ENCODE measurements around the gene PLA2G4E. TPM values are rescaled to one million over a fixed set of nuclear protein-coding genes. Genes with fewer than 3 reads are reported as not detected.

The PLA2G4E gene
- total RNA-seq, 6 donors from 2014 or later = 0.13 to 5.2 (median 1.1) TPM; not detected in 2

GRCh38 chr15:41939986-41940385 lies 80.9 kb downstream of the PLA2G4E start:
- Histone ChIP-seq H3K4me1 (peaks cover 29 to 50% (median 33%) of the 10 kb centered on the region in 4 donors), H3K27ac (peak overlapping the region in 2 of 4 donors; percentile 3 to 44), H3K27me3 (no peaks in the 10 kb centered on the region), H3K4me3 (no peak overlapping the region), H3K9me3 (no peaks in the 10 kb centered on the region), H3K36me3 (peaks cover 0 to 35% (median 12%) of the 10 kb centered on the region in 4 donors)
- DNase-seq = no peak
- ATAC-seq (ENCODE audit: low FRiP score in 2 of 2) = no peak
- WGBS, 2 donors = 77 to 91% methylated on average over 9 of the region's 9 CpGs
- no peak for TF ChIP-seq POLR2AphosphoS5 (IDR thresholded peaks at IDR 0.05)

DNA sequence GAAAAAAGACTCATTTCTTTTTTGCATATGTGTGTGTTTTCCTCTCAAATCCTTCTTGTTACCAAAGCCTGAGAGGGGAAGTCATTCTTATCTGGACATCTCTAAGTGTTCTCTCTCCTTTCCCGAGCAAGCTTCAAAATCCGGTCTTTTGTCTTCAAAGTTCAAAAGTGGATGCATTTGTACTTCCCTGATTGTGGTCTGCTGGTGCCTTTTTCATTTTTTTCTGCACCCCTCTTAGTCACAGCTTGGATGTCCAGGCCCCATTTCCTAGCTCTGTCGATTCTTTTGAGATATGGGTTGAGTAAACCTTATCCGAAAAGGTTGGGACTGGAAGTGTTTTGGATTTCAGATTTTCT lies 83.3 kb downstream of the PLA2G4E start:
- peaks cover 0 to 28% (median 7%) of the 10 kb centered on the region in 4 donors for H3K36me3 ChIP-seq
- TF ChIP-seq POLR2A (IDR thresholded peaks at IDR 0.05) (no peak), EP300 (IDR thresholded peaks at IDR 0.05) (no peak), CTCF (IDR thresholded peaks at IDR 0.05) (no peak), POLR2AphosphoS5 (IDR thresholded peaks at IDR 0.05) (no peak)
- ATAC-seq (ENCODE audit: low FRiP score in 2 of 2) (no peak), DNase-seq (no peak)
- peaks cover 35 to 52% (median 45%) of the 10 kb centered on the region in 4 donors for H3K4me1 ChIP-seq
- 40 to 48% methylated on average over 4 of the region's 4 CpGs for WGBS, 2 donors
- peak overlapping the region; percentile 70 to 79 (median 74) for H3K27ac ChIP-seq
- H3K4me3 ChIP-seq = no peak overlapping the region
- H3K9me3 ChIP-seq = no peaks in the 10 kb centered on the region
- no peaks in the 10 kb centered on the region for H3K27me3 ChIP-seq

DNA sequence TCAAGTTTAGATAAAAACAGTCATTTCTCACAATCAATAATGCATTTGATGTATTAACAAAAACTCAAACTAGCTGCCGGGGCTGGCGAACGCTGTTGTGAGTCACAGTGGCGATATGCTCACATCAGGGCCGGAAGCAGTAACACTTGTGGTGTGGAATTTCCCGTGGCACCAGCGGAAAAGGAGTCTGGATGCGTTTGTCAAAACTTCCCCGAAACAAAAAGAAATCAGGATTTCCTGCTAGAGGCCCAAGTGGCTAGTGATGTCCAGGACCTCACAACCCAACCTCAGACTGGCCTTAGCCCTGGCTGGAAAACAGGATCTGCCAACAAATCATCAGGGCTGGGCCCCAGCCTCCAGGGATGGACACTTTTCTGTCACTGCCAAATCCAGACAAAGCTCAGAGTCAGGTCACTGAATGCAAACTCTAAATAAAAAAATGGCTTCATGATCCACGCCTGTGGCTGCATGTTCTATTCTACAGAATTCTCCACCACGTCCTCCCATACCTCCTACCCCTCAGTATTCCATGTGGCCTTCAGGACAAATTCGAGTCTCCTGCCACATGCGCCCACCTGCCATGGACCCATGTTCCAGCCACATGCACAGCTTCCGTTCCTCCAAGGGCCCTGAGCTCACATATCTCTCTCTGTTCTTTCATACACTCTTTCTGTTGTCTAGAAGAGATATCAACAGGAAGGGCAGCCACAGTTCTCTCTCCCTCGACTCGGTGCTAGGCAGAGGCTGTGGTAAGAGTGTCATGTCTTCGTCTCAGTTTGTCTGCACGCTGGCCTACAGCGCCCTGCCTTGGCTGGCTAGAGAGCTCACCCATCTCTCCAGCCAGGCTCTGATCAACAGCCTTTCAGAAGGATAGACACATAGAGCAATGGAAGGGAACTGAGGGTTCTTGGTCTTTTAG lies 83.9 kb downstream of the PLA2G4E start:
- Histone ChIP-seq H3K4me3 (no peak overlapping the region), H3K27ac (peak overlapping the region; percentile 70 to 79 (median 74)), H3K4me1 (peaks cover 35 to 54% (median 45%) of the 10 kb centered on the region in 4 donors), H3K27me3 (no peaks in the 10 kb centered on the region), H3K9me3 (no peaks in the 10 kb centered on the region), H3K36me3 (peaks cover 0 to 22% (median 4%) of the 10 kb centered on the region in 4 donors)
- 53 to 57% methylated on average over 19 of the region's 19 CpGs for WGBS, 2 donors
- TF ChIP-seq POLR2A (IDR thresholded peaks at IDR 0.05) (no peak), CTCF (IDR thresholded peaks at IDR 0.05) (no peak), POLR2AphosphoS5 (IDR thresholded peaks at IDR 0.05) (peak; percentile 58 to 84), EP300 (IDR thresholded peaks at IDR 0.05) (peak in 3 of 4 donors; percentile 41 to 73 (median 45))
- DNase-seq = peak in 1 of 2 donors; percentile 53
- ATAC-seq (ENCODE audit: low FRiP score in 2 of 2) = peak; percentile 13 to 26

- Histone ChIP-seq H3K4me3 (no peak overlapping the region), H3K36me3 (peaks cover 0 to 15% (median 1%) of the 10 kb centered on the region in 4 donors), H3K27me3 (no peaks in the 10 kb centered on the region), H3K4me1 (peaks cover 38 to 58% (median 49%) of the 10 kb centered on the region in 4 donors), H3K27ac (peak overlapping the region; percentile 28 to 79 (median 73)), H3K9me3 (no peaks in the 10 kb centered on the region)
- ATAC-seq (ENCODE audit: low FRiP score in 2 of 2) = no peak
- WGBS, 2 donors = 77 to 91% methylated on average over 3 of the region's 3 CpGs
- no peak for DNase-seq
- TF ChIP-seq POLR2AphosphoS5 (IDR thresholded peaks at IDR 0.05) (no peak), CTCF (IDR thresholded peaks at IDR 0.05) (no peak), POLR2A (IDR thresholded peaks at IDR 0.05) (no peak), EP300 (IDR thresholded peaks at IDR 0.05) (no peak)
Observed at GRCh38 chr15:41936155-41936554, 84.7 kb downstream of the PLA2G4E start.

- DNase-seq (no peak), ATAC-seq (ENCODE audit: low FRiP score in 2 of 2) (no peak)
- Histone ChIP-seq H3K9me3 (no peaks in the 10 kb centered on the region), H3K36me3 (peaks cover 0 to 10% (median 1%) of the 10 kb centered on the region in 4 donors), H3K4me3 (no peak overlapping the region), H3K27ac (peak overlapping the region; percentile 52 to 79 (median 68)), H3K27me3 (no peaks in the 10 kb centered on the region), H3K4me1 (peaks cover 44 to 64% (median 55%) of the 10 kb centered on the region in 4 donors)
- 62 to 68% methylated on average over 4 to 5 of the region's 5 CpGs for WGBS, 2 donors
- no peak for TF ChIP-seq POLR2AphosphoS5 (IDR thresholded peaks at IDR 0.05)
- no peak for TF ChIP-seq CTCF (IDR thresholded peaks at IDR 0.05)
- TF ChIP-seq EP300 (IDR thresholded peaks at IDR 0.05) = no peak
- TF ChIP-seq POLR2A (IDR thresholded peaks at IDR 0.05) = no peak
Observed at GRCh38 chr15:41935566-41936020, 85.2 kb downstream of the PLA2G4E start.
